H9 (cell line): ENCODE data around the gene CTSE. TPM values are rescaled to one million over a fixed set of nuclear protein-coding genes. Genes with fewer than 3 reads are reported as not detected.
"Not testable (repeated sequence)": the region's sequence is repeated elsewhere in the genome, so short reads cannot be mapped to it uniquely, and the experiment has no call there.

Experiments used
- DNase-seq: peaks from one replicate; pipeline ENCODE4 v3.0.0-alpha.2; 2017
- H2AFZ ChIP-seq: one replicate; pipeline ENCODE4 v1.6.1; 2013; ENCODE audit warnings: mild to moderate bottlenecking, low read length, control low read depth, moderate library complexity
- H2AK5ac ChIP-seq: 2 replicates; pipeline ENCODE4 v1.6.1; 2013; ENCODE audit warnings: low read length, control low read depth, mixed read lengths; ENCODE audit not compliant: insufficient read length
- H2BK120ac ChIP-seq: one replicate; pipeline ENCODE4 v1.6.1; 2013; ENCODE audit warnings: low read depth, mild to moderate bottlenecking, low read length, control low read depth, inconsistent platforms; ENCODE audit not compliant: poor library complexity, severe bottlenecking
- H2BK12ac ChIP-seq: 2 replicates; pipeline ENCODE4 v1.6.1; 2013; ENCODE audit warnings: low read length, control low read depth, mixed read lengths, low read depth; ENCODE audit not compliant: insufficient read length
- H2BK15ac ChIP-seq: 2 replicates; pipeline ENCODE4 v1.6.1; 2013; ENCODE audit warnings: low read depth, low read length, control low read depth
- H2BK20ac ChIP-seq: one replicate; pipeline ENCODE4 v1.6.1; 2013; ENCODE audit warnings: low read depth, mild to moderate bottlenecking, low read length, control low read depth, inconsistent platforms; ENCODE audit not compliant: poor library complexity, severe bottlenecking
- H2BK5ac ChIP-seq: 2 replicates; pipeline ENCODE4 v1.6.1; 2013; ENCODE audit warnings: low read length, control low read depth, mixed read lengths; ENCODE audit not compliant: insufficient read length
- H3K14ac ChIP-seq: 2 replicates; pipeline ENCODE4 v1.6.1; 2013; ENCODE audit warnings: low read length, control low read depth; ENCODE audit not compliant: insufficient read depth
- H3K18ac ChIP-seq: 2 replicates; pipeline ENCODE4 v1.6.1; 2013; ENCODE audit warnings: low read depth, mild to moderate bottlenecking, mixed read lengths, low read length, control low read depth; ENCODE audit not compliant: insufficient read length
- H3K23ac ChIP-seq: 2 replicates; pipeline ENCODE4 v1.6.1; 2013; ENCODE audit warnings: low read length, control low read depth, mixed read lengths, low read depth; ENCODE audit not compliant: insufficient read length
- H3K23me2 ChIP-seq: 2 replicates; pipeline ENCODE4 v1.6.1; 2013; ENCODE audit warnings: low read depth, mild to moderate bottlenecking, mixed read lengths, low read length, control low read depth; ENCODE audit not compliant: insufficient read length, poor library complexity, severe bottlenecking
- H3K27ac ChIP-seq: 2 replicates; pipeline ENCODE4 v1.5.1; 2013; ENCODE audit warnings: low read length, control low read depth, mixed read lengths, low read depth; ENCODE audit not compliant: insufficient read length
- H3K27me3 ChIP-seq: 2 replicates; pipeline ENCODE4 v1.6.1; 2013; ENCODE audit warnings: low read length, control low read depth, inconsistent platforms; ENCODE audit not compliant: insufficient read depth
- H3K4ac ChIP-seq: 2 replicates; pipeline ENCODE4 v1.6.1; 2013; ENCODE audit warnings: low read depth, mild to moderate bottlenecking, control low read depth, inconsistent platforms, low read length, moderate library complexity
- H3K4me1 ChIP-seq: 2 replicates; pipeline ENCODE4 v1.6.1; 2013; ENCODE audit warnings: low read length, control low read depth, inconsistent platforms; ENCODE audit not compliant: insufficient read depth
- H3K4me2 ChIP-seq: 2 replicates; pipeline ENCODE4 v1.6.1; 2013; ENCODE audit warnings: low read length, control low read depth, mixed read lengths; ENCODE audit not compliant: insufficient read length, insufficient read depth
- H3K56ac ChIP-seq: 2 replicates; pipeline ENCODE4 v1.6.1; 2013; ENCODE audit warnings: low read depth, mild to moderate bottlenecking, mixed read lengths, low read length, control low read depth; ENCODE audit not compliant: insufficient read length
- H3K79me1 ChIP-seq: 2 replicates; pipeline ENCODE4 v1.6.1; 2013; ENCODE audit warnings: low read depth, mild to moderate bottlenecking, moderate library complexity, low read length, control low read depth, inconsistent platforms; ENCODE audit not compliant: insufficient read depth, poor library complexity, severe bottlenecking
- H3K79me2 ChIP-seq: 2 replicates; pipeline ENCODE4 v1.6.1; 2013; ENCODE audit warnings: low read length, control low read depth, inconsistent platforms; ENCODE audit not compliant: insufficient read depth
- H3K9ac ChIP-seq: 2 replicates; pipeline ENCODE4 v1.6.1; 2013; ENCODE audit warnings: low read length, control low read depth, mixed read lengths; ENCODE audit not compliant: insufficient read length; ENCODE audit errors: extremely low read depth
- H3K9me3 ChIP-seq: one replicate; pipeline ENCODE4 v1.6.1; 2013; ENCODE audit warnings: low read depth, low read length, inconsistent platforms; ENCODE audit not compliant: control insufficient read depth
- H3T11ph ChIP-seq: one replicate; pipeline ENCODE4 v1.6.1; 2013; ENCODE audit warnings: mild to moderate bottlenecking, low read length, control low read depth, inconsistent platforms
- H4K20me1 ChIP-seq: one replicate; pipeline ENCODE4 v1.6.1; 2013; ENCODE audit not compliant: control insufficient read depth, insufficient read length, insufficient read depth
- H4K5ac ChIP-seq: 2 replicates; pipeline ENCODE4 v1.6.1; 2013; ENCODE audit warnings: low read depth, mild to moderate bottlenecking, mixed read lengths, low read length, control low read depth; ENCODE audit not compliant: insufficient read length
- H4K8ac ChIP-seq: replicated peaks from 2 replicates; pipeline ENCODE4 v1.6.1; 2013; ENCODE audit warnings: low read length, control low read depth, mixed read lengths, low read depth; ENCODE audit not compliant: insufficient read length
- H4K91ac ChIP-seq: 2 replicates; pipeline ENCODE4 v1.6.1; 2013; ENCODE audit warnings: low read depth, mild to moderate bottlenecking, moderate library complexity, mixed read lengths, low read length, control low read depth; ENCODE audit not compliant: insufficient read length
- H3K27ac Mint-ChIP-seq, 3 experiments: 2 replicates in 2 of 3; 3 replicates in 1 of 3; pipeline ENCODE4 v1.8.0; 2020 to 2021; ENCODE audit warnings: mixed read lengths in 3 of 3, mild to moderate bottlenecking in 1 of 3, moderate library complexity in 1 of 3
- H3K27me3 Mint-ChIP-seq: 2 replicates; pipeline ENCODE4 v1.8.0; 2021; ENCODE audit warnings: low read depth, mild to moderate bottlenecking, moderate library complexity, mixed read lengths
- H3K36me3 Mint-ChIP-seq, 3 experiments: 2 replicates in 2 of 3; 3 replicates in 1 of 3; pipeline ENCODE4 v1.8.0; 2020 to 2021; ENCODE audit warnings: low read depth in 3 of 3, mixed read lengths in 3 of 3; ENCODE audit not compliant: insufficient read depth in 1 of 3
- H3K4me1 Mint-ChIP-seq, 2 experiments: 2 replicates each; pipeline ENCODE4 v1.8.0; 2020; ENCODE audit warnings: mixed read lengths in 2 of 2
- H3K4me3 Mint-ChIP-seq, 2 experiments: 2 replicates in 1 of 2; 3 replicates in 1 of 2; pipeline ENCODE4 v1.8.0; 2020 to 2021; ENCODE audit warnings: mild to moderate bottlenecking in 2 of 2, mixed read lengths in 2 of 2, moderate library complexity in 1 of 2
- H3K9me3 Mint-ChIP-seq, 2 experiments: 2 replicates in 1 of 2; 3 replicates in 1 of 2; pipeline ENCODE4 v1.8.0; 2020; ENCODE audit warnings: mild to moderate bottlenecking in 2 of 2, mixed read lengths in 2 of 2, moderate library complexity in 1 of 2
- WGBS: extraction: QIAGEN DNeasy Blood & Tissue Kit; methylation state at CpG from one replicate; pipeline ENCODE4 v1.1.7; 2013; ENCODE audit warnings: missing lambda C conversion rate, low lambda C conversion rate, mixed read lengths; ENCODE audit not compliant: insufficient read length; ENCODE audit errors: extremely low coverage; 5-methylcytosine and 5-hydroxymethylcytosine counted together
- total RNA-seq: library from RNA; stranded (reverse); gene quantifications from 2 replicates; pipeline ENCODE4 v1.2.1, GENCODE V29; 2021

CTSE gene
- total RNA-seq, 1 experiment from 2014 or later = not detected

GRCh38 chr1:206055639-206056323 lies 32.1 kb upstream of the CTSE start:
- not testable (repeated sequence) for H2BK5ac ChIP-seq, H2BK20ac ChIP-seq, H3K27me3 ChIP-seq, H3K27me3 Mint-ChIP-seq, H3T11ph ChIP-seq, H3K36me3 Mint-ChIP-seq, H3K27ac ChIP-seq, H3K79me1 ChIP-seq, DNase-seq, H3K23ac ChIP-seq, H3K4me1 Mint-ChIP-seq, H3K23me2 ChIP-seq, H3K27ac Mint-ChIP-seq, H3K4me1 ChIP-seq, H3K14ac ChIP-seq, H3K9me3 ChIP-seq, H4K8ac ChIP-seq, H3K9ac ChIP-seq, H3K18ac ChIP-seq, H3K9me3 Mint-ChIP-seq, H3K4ac ChIP-seq, H2BK12ac ChIP-seq, H4K5ac ChIP-seq, H3K56ac ChIP-seq, H2AFZ ChIP-seq, H2BK15ac ChIP-seq, H4K20me1 ChIP-seq, H2BK120ac ChIP-seq, H3K4me3 Mint-ChIP-seq, H3K4me2 ChIP-seq, H2AK5ac ChIP-seq, H4K91ac ChIP-seq, H3K79me2 ChIP-seq
- no CpG with 5 or more reads among the region's 8 CpGs for WGBS

GRCh38 chr1:206055069-206055625 lies 31.5 kb upstream of the CTSE start:
- H2AK5ac ChIP-seq, H3K4me2 ChIP-seq, H2AFZ ChIP-seq, H3K36me3 Mint-ChIP-seq, H3K79me2 ChIP-seq, H2BK20ac ChIP-seq, H3K79me1 ChIP-seq, H4K8ac ChIP-seq, H3K9me3 Mint-ChIP-seq, H4K20me1 ChIP-seq, H3K4me1 Mint-ChIP-seq, H3K9ac ChIP-seq, H3K14ac ChIP-seq, H3K18ac ChIP-seq, H3K9me3 ChIP-seq, H3K27me3 ChIP-seq, H4K91ac ChIP-seq, H3K27ac ChIP-seq, H3K4me1 ChIP-seq, H4K5ac ChIP-seq, H3K23me2 ChIP-seq, H2BK5ac ChIP-seq, DNase-seq, H3K4me3 Mint-ChIP-seq, H2BK12ac ChIP-seq, H3K27ac Mint-ChIP-seq, H3K4ac ChIP-seq, H2BK15ac ChIP-seq, H3T11ph ChIP-seq, H3K27me3 Mint-ChIP-seq, H3K56ac ChIP-seq, H3K23ac ChIP-seq, H2BK120ac ChIP-seq: not testable (repeated sequence)
- no CpG with 5 or more reads among the region's 12 CpGs for WGBS
